ENCODE results near the gene DRP2. TPM values are rescaled to one million over a fixed set of nuclear protein-coding genes. Genes with fewer than 3 reads are reported as not detected.
"Not testable (repeated sequence)": the region's sequence is repeated elsewhere in the genome, so short reads cannot be mapped to it uniquely, and the experiment has no call there.

Gene DRP2
- total RNA-seq: 1 to 10 TPM; 1.5 to 1.9 TPM
- under 1 TPM; 0.18 to 0.25 TPM for polyA plus RNA-seq
- long read RNA-seq, donor 1, partial matches to known transcripts: 1 of 1 reads
- long read RNA-seq, donor 1, other reads (novel, unspliced or antisense): 0 of 1 reads
- long read RNA-seq, donor 2, partial matches to known transcripts: 0 of 1 reads
- long read RNA-seq, donor 2, other reads (novel, unspliced or antisense): 1 of 1 reads

- no peaks in the 10 kb centered on the region for H3K36me3 ChIP-seq (ENCODE audit: control insufficient read depth in 1 of 2, insufficient read depth in 2 of 2, low read length in 1 of 2)
- H3K4me1 ChIP-seq (ENCODE audit: control insufficient read depth in 1 of 2, insufficient read depth in 2 of 2, low read length in 2 of 2): no peaks in the 10 kb centered on the region
- H3K9me3 ChIP-seq (ENCODE audit: control insufficient read depth, low read length): no peaks in the 10 kb centered on the region
- H3K27me3 ChIP-seq (ENCODE audit: control insufficient read depth in 1 of 2, insufficient read depth in 2 of 2, low read length in 1 of 2): no peaks in the 10 kb centered on the region
- H3K4me3 ChIP-seq (ENCODE audit: low read length in 2 of 2): no peak within 1 kb of the TSS
- WGBS, 2 donors: 69 to 89% methylated on average over 7 of the region's 7 CpGs
- DNase-seq (no peak), ATAC-seq (ENCODE audit: low FRiP score) (no peak)
- intact Hi-C loops (cut with DNase I): no loop called here
- H3K27ac ChIP-seq (ENCODE audit: low read depth in 1 of 2, low read length in 2 of 2): no peak within 1 kb of the TSS
Measured at GRCh38 chrX:101219116-101219863, at the start of gene DRP2. DRP2 (plus strand) TSS chrX:101219786; CDS start chrX:101231648, 11,862 bp downstream.

- Histone ChIP-seq H3K27ac (ENCODE audit: low read depth in 1 of 2, low read length in 2 of 2) (no peak overlapping the region), H3K27me3 (ENCODE audit: control insufficient read depth in 1 of 2, insufficient read depth in 2 of 2, low read length in 1 of 2) (no peaks in the 10 kb centered on the region), H3K4me1 (ENCODE audit: control insufficient read depth in 1 of 2, insufficient read depth in 2 of 2, low read length in 2 of 2) (no peaks in the 10 kb centered on the region), H3K4me3 (ENCODE audit: low read length in 2 of 2) (no peak overlapping the region), H3K36me3 (ENCODE audit: control insufficient read depth in 1 of 2, insufficient read depth in 2 of 2, low read length in 1 of 2) (no peaks in the 10 kb centered on the region), H3K9me3 (ENCODE audit: control insufficient read depth, low read length) (no peaks in the 10 kb centered on the region)
- DNase-seq (no peak), ATAC-seq (ENCODE audit: low FRiP score) (no peak)
- intact Hi-C loops (cut with DNase I): no loop called here
- WGBS, 2 donors: 54 to 80% methylated on average over 4 of the region's 4 CpGs
Measured at GRCh38 chrX:101171883-101172400, 47.6 kb upstream of the DRP2 start.

- no peak for ATAC-seq (ENCODE audit: low FRiP score)
- no peak for DNase-seq
- Histone ChIP-seq H3K27me3 (ENCODE audit: control insufficient read depth in 1 of 2, insufficient read depth in 2 of 2, low read length in 1 of 2) (no peaks in the 10 kb centered on the region), H3K9me3 (ENCODE audit: control insufficient read depth, low read length) (no peaks in the 10 kb centered on the region), H3K4me3 (ENCODE audit: low read length in 2 of 2) (no peak overlapping the region), H3K4me1 (ENCODE audit: control insufficient read depth in 1 of 2, insufficient read depth in 2 of 2, low read length in 2 of 2) (no peaks in the 10 kb centered on the region), H3K36me3 (ENCODE audit: control insufficient read depth in 1 of 2, insufficient read depth in 2 of 2, low read length in 1 of 2) (no peaks in the 10 kb centered on the region), H3K27ac (ENCODE audit: low read depth in 1 of 2, low read length in 2 of 2) (no peak overlapping the region)
- intact Hi-C loops (cut with DNase I): no loop called here
- WGBS, 2 donors: 78 to 89% methylated on average over 3 of the region's 3 CpGs
Measured at GRCh38 chrX:101176439-101176838, 43.1 kb upstream of the DRP2 start.

- not testable (repeated sequence) for H3K4me1 ChIP-seq (ENCODE audit: control insufficient read depth in 1 of 2, insufficient read depth in 2 of 2, low read length in 2 of 2)
Measured at GRCh38 chrX:101184876-101185275, 34.7 kb upstream of the DRP2 start.

GRCh38 chrX:101187961-101188360 lies 31.6 kb upstream of the DRP2 start:
- H3K36me3 ChIP-seq (ENCODE audit: control insufficient read depth in 1 of 2, insufficient read depth in 2 of 2, low read length in 1 of 2); H3K4me1 ChIP-seq (ENCODE audit: control insufficient read depth in 1 of 2, insufficient read depth in 2 of 2, low read length in 2 of 2); H3K27me3 ChIP-seq (ENCODE audit: control insufficient read depth in 1 of 2, insufficient read depth in 2 of 2, low read length in 1 of 2); intact Hi-C loops (cut with DNase I); H3K9me3 ChIP-seq (ENCODE audit: control insufficient read depth, low read length); ATAC-seq (ENCODE audit: low FRiP score); H3K27ac ChIP-seq (ENCODE audit: low read depth in 1 of 2, low read length in 2 of 2); DNase-seq; H3K4me3 ChIP-seq (ENCODE audit: low read length in 2 of 2): not testable (repeated sequence)
- 30 to 47% methylated on average over 5 of the region's 5 CpGs for WGBS, 2 donors

More at GRCh38 chrX:101184876-101185275, 34.7 kb upstream of the DRP2 start:
- H3K36me3 ChIP-seq (ENCODE audit: control insufficient read depth in 1 of 2, insufficient read depth in 2 of 2, low read length in 1 of 2); DNase-seq; H3K4me3 ChIP-seq (ENCODE audit: low read length in 2 of 2); H3K27ac ChIP-seq (ENCODE audit: low read depth in 1 of 2, low read length in 2 of 2); H3K27me3 ChIP-seq (ENCODE audit: control insufficient read depth in 1 of 2, insufficient read depth in 2 of 2, low read length in 1 of 2); intact Hi-C loops (cut with DNase I); H3K9me3 ChIP-seq (ENCODE audit: control insufficient read depth, low read length); ATAC-seq (ENCODE audit: low FRiP score): not testable (repeated sequence)
- 53 to 68% methylated on average over 2 of the region's 2 CpGs for WGBS, 2 donors

- Histone ChIP-seq H3K36me3 (ENCODE audit: control insufficient read depth in 1 of 2, insufficient read depth in 2 of 2, low read length in 1 of 2) (no peaks in the 10 kb centered on the region), H3K27me3 (ENCODE audit: control insufficient read depth in 1 of 2, insufficient read depth in 2 of 2, low read length in 1 of 2) (no peaks in the 10 kb centered on the region), H3K9me3 (ENCODE audit: control insufficient read depth, low read length) (no peaks in the 10 kb centered on the region), H3K4me1 (ENCODE audit: control insufficient read depth in 1 of 2, insufficient read depth in 2 of 2, low read length in 2 of 2) (no peaks in the 10 kb centered on the region), H3K27ac (ENCODE audit: low read depth in 1 of 2, low read length in 2 of 2) (peak overlapping the region in 1 of 2 donors; percentile 83), H3K4me3 (ENCODE audit: low read length in 2 of 2) (no peak overlapping the region)
- no peak for ATAC-seq (ENCODE audit: low FRiP score)
- intact Hi-C loops (cut with DNase I): no loop called here
- no peak for DNase-seq
- WGBS, 2 donors: 12 to 31% methylated on average over 1 of the region's 1 CpG
Measured at GRCh38 chrX:101190736-101191135, 28.9 kb upstream of the DRP2 start.

GRCh38 chrX:101191217-101191750 lies 28.3 kb upstream of the DRP2 start:
- intact Hi-C loops (cut with DNase I): no loop called here
- peak overlapping the region in 1 of 2 donors; percentile 83 for H3K27ac ChIP-seq (ENCODE audit: low read depth in 1 of 2, low read length in 2 of 2)
- WGBS, 2 donors: 6 to 24% methylated on average over 50 of the region's 50 CpGs
- peak overlapping the region in 1 of 2 donors; percentile 1 for H3K4me3 ChIP-seq (ENCODE audit: low read length in 2 of 2)
- H3K9me3 ChIP-seq (ENCODE audit: control insufficient read depth, low read length): no peaks in the 10 kb centered on the region
- no peaks in the 10 kb centered on the region for H3K36me3 ChIP-seq (ENCODE audit: control insufficient read depth in 1 of 2, insufficient read depth in 2 of 2, low read length in 1 of 2)
- no peaks in the 10 kb centered on the region for H3K4me1 ChIP-seq (ENCODE audit: control insufficient read depth in 1 of 2, insufficient read depth in 2 of 2, low read length in 2 of 2)
- ATAC-seq (ENCODE audit: low FRiP score) (peak; percentile 64), DNase-seq (peak; percentile 54 to 78)
- no peaks in the 10 kb centered on the region for H3K27me3 ChIP-seq (ENCODE audit: control insufficient read depth in 1 of 2, insufficient read depth in 2 of 2, low read length in 1 of 2)

- WGBS, 2 donors: 53 to 72% methylated on average over 3 of the region's 3 CpGs
- intact Hi-C loops (cut with DNase I): no loop called here
- H3K4me3 ChIP-seq (ENCODE audit: low read length in 2 of 2): no peak overlapping the region
- no peaks in the 10 kb centered on the region for H3K4me1 ChIP-seq (ENCODE audit: control insufficient read depth in 1 of 2, insufficient read depth in 2 of 2, low read length in 2 of 2)
- H3K27me3 ChIP-seq (ENCODE audit: control insufficient read depth in 1 of 2, insufficient read depth in 2 of 2, low read length in 1 of 2): no peaks in the 10 kb centered on the region
- no peak for DNase-seq
- H3K9me3 ChIP-seq (ENCODE audit: control insufficient read depth, low read length): no peaks in the 10 kb centered on the region
- H3K27ac ChIP-seq (ENCODE audit: low read depth in 1 of 2, low read length in 2 of 2): no peak overlapping the region
- ATAC-seq (ENCODE audit: low FRiP score): no peak
- H3K36me3 ChIP-seq (ENCODE audit: control insufficient read depth in 1 of 2, insufficient read depth in 2 of 2, low read length in 1 of 2): no peaks in the 10 kb centered on the region
Measured at GRCh38 chrX:101195442-101196173, 24.0 kb upstream of the DRP2 start.

All from aorta (tissue), 5 donors.